ENCODE measurements around the gene NFATC1. TPM values are rescaled to one million over a fixed set of nuclear protein-coding genes. Genes with fewer than 3 reads are reported as not detected.

Gene NFATC1
- total RNA-seq, 2 donors from 2014 or later: 5.2 to 5.9 TPM

- WGBS, 2 donors: 40 to 84% methylated on average over 21 to 37 of the region's 58 CpGs
- intact Hi-C loops (cut with DNase I): no loop called here
- Histone ChIP-seq H3K9me3 (no peaks in the 10 kb centered on the region), H3K4me3 (peak overlapping the region; percentile 82 to 83), H3K4me1 (peaks cover 47% of the 10 kb centered on the region), H3K27me3 (no peaks in the 10 kb centered on the region), H3K36me3 (replicated peaks in 1 of 2; ENCODE audit: insufficient read depth in 1 of 2, low read depth in 2 of 2) (no peaks in the 10 kb centered on the region), H3K27ac (peak overlapping the region in 3 of 4 donors; percentile 50 to 73 (median 67))
- DNase-seq (no peak), ATAC-seq (no peak)
- no peak for TF ChIP-seq POLR2A (IDR thresholded peaks at IDR 0.05)
- TF ChIP-seq, protein P1, sequence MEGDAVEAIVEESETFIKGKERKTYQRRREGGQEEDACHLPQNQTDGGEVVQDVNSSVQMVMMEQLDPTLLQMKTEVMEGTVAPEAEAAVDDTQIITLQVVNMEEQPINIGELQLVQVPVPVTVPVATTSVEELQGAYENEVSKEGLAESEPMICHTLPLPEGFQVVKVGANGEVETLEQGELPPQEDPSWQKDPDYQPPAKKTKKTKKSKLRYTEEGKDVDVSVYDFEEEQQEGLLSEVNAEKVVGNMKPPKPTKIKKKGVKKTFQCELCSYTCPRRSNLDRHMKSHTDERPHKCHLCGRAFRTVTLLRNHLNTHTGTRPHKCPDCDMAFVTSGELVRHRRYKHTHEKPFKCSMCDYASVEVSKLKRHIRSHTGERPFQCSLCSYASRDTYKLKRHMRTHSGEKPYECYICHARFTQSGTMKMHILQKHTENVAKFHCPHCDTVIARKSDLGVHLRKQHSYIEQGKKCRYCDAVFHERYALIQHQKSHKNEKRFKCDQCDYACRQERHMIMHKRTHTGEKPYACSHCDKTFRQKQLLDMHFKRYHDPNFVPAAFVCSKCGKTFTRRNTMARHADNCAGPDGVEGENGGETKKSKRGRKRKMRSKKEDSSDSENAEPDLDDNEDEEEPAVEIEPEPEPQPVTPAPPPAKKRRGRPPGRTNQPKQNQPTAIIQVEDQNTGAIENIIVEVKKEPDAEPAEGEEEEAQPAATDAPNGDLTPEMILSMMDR (IDR thresholded peaks at IDR 0.05): no peak
These were observed 5.1 kb downstream of the NFATC1 start for GRCh38 chr18:79400591-79401381.

DNA sequence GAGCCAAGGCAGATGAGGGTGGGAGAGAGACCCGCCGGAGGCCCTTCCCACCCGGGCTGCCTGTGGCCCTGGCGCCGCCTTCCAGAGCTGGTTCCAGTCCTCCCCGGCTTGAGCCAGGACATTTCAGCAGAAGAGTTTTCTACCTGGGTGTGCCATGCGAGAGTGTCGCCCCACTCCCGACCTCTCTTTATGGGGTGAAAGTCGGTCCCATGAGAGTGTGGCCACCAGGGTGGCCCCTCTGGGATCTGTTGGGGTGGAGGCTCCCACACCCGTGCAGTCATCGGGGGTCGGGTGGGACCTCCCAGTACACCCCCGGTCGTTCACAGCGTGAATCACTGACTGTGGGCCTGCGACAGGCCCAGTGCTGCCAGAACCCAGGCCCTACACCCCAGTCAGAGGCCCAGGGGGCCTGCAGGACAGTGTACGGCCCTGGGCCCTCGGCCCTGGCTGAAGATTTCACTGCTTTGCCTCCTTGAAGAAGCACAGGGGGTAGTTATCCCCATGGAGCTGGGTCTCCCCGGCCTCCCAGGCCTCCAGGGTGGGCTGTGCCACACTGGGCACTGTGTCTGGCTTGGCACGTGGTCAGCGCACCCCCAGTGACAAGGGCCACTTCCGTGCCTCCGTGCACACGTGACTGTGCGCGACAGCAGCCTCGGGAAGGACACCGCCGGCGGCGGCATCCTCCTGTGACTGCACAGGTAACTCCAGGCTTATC, 5.9 kb downstream of the NFATC1 start:
- peaks cover 38% of the 10 kb centered on the region for H3K4me1 ChIP-seq
- TF ChIP-seq POLR2A (IDR thresholded peaks at IDR 0.05): no peak
- TF ChIP-seq, protein P1 (IDR thresholded peaks at IDR 0.05): no peak
- H3K36me3 ChIP-seq (replicated peaks in 1 of 2; ENCODE audit: insufficient read depth in 1 of 2, low read depth in 2 of 2): no peaks in the 10 kb centered on the region
- 86 to 92% methylated on average over 18 to 32 of the region's 32 CpGs for WGBS, 2 donors
- H3K9me3 ChIP-seq: no peaks in the 10 kb centered on the region
- DNase-seq (no peak), ATAC-seq (no peak)
- intact Hi-C loops (cut with DNase I): no loop called here
- H3K4me3 ChIP-seq: no peak overlapping the region
- H3K27ac ChIP-seq: peak overlapping the region in 2 of 4 donors; percentile 12 to 48
- H3K27me3 ChIP-seq: no peaks in the 10 kb centered on the region

DNA sequence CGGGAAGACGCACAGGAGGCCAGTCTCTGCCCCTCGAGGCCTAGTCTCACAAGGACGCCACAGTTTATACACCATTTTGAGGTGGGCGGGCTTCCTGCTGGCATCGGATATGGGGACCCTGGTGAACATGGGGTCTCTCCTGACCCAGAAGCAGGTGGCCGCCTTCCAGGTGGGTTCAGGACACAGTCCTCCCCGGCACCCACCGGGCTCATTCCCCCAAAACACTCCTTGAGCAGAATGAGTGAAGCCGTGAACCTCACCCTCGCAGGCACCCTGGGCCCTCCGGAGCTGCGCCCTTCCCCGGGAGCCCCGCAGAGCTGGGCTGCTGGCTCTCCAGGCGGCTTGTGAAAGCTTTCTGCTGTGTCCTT, 6.5 kb downstream of the NFATC1 start:
- intact Hi-C loops (cut with DNase I): no loop called here
- Histone ChIP-seq H3K27me3 (no peaks in the 10 kb centered on the region), H3K27ac (no peak overlapping the region), H3K9me3 (no peaks in the 10 kb centered on the region), H3K36me3 (replicated peaks in 1 of 2; ENCODE audit: insufficient read depth in 1 of 2, low read depth in 2 of 2) (no peaks in the 10 kb centered on the region), H3K4me1 (peaks cover 35% of the 10 kb centered on the region), H3K4me3 (no peak overlapping the region)
- TF ChIP-seq, protein P1 (IDR thresholded peaks at IDR 0.05): no peak
- no peak for TF ChIP-seq POLR2A (IDR thresholded peaks at IDR 0.05)
- 89 to 91% methylated on average over 7 to 16 of the region's 16 CpGs for WGBS, 2 donors
- no peak for DNase-seq
- ATAC-seq: no peak

- Histone ChIP-seq H3K4me1 (peaks cover 35% of the 10 kb centered on the region), H3K4me3 (no peak overlapping the region), H3K36me3 (replicated peaks in 1 of 2; ENCODE audit: insufficient read depth in 1 of 2, low read depth in 2 of 2) (no peaks in the 10 kb centered on the region), H3K27me3 (no peaks in the 10 kb centered on the region), H3K27ac (peak overlapping the region in 2 of 4 donors; percentile 51 to 60), H3K9me3 (no peaks in the 10 kb centered on the region)
- ATAC-seq: peak; percentile 52
- intact Hi-C loops (cut with DNase I): no loop called here
- 35 to 40% methylated on average over 19 to 27 of the region's 27 CpGs for WGBS, 2 donors
- DNase-seq: peak in 3 of 4 donors; percentile 54 to 63 (median 60)
- TF ChIP-seq, protein P1 (IDR thresholded peaks at IDR 0.05): no peak
- no peak for TF ChIP-seq POLR2A (IDR thresholded peaks at IDR 0.05)
These were observed 7.4 kb downstream of the NFATC1 start for GRCh38 chr18:79402977-79403722.
